ENCODE results near the gene EIF4A2. TPM values are rescaled to one million over a fixed set of nuclear protein-coding genes. Genes with fewer than 3 reads are reported as not detected.

EIF4A2 gene
- total RNA-seq, 1 donor from 2014 or later: 364 TPM

DNA sequence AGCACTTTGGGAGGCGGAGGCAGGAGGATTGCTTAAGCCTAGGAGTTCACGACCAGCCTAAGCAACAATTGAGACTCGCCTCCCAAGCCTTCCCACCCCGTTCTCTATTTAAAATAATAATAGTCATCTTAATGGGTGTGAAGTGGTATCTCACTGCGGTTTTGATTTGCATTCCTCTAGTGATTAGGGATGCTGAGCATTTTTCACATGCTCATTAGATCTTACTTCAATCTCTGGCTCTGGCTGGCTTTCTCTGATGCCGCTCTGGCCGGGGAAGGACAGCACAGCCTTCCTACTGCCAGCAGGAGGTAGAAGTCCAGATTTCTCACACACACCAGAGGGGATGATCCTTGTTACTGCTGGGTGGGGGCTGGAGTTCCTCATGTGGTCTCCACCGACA, 7.4 kb upstream of the EIF4A2 start:
- no peak for TF ChIP-seq CTCF (conservative IDR thresholded peaks at IDR 0.05)
- Mint-ChIP-seq H3K4me3 (no peak overlapping the region), H3K36me3 (ENCODE audit: low read depth) (no peaks in the 10 kb centered on the region), H3K9me3 (no peaks in the 10 kb centered on the region), H3K27ac (ENCODE audit: unreplicated experiment) (no peak overlapping the region), H3K27me3 (ENCODE audit: low read depth) (no peaks in the 10 kb centered on the region), H3K4me1 (peaks cover 11% of the 10 kb centered on the region)
- no peak for DNase-seq (ENCODE audit: low read depth, low spot score)

GRCh38 chr3:186779204-186779603, 4.2 kb upstream of the EIF4A2 start:
- H3K36me3 Mint-ChIP-seq (ENCODE audit: low read depth): peaks cover 8% of the 10 kb centered on the region
- H3K4me1 Mint-ChIP-seq: peaks cover 18% of the 10 kb centered on the region
- no peak for DNase-seq (ENCODE audit: low read depth, low spot score)
- TF ChIP-seq CTCF (conservative IDR thresholded peaks at IDR 0.05): no peak
- H3K9me3 Mint-ChIP-seq: no peaks in the 10 kb centered on the region
- H3K27ac Mint-ChIP-seq (ENCODE audit: unreplicated experiment): peak overlapping the region; percentile 57
- H3K27me3 Mint-ChIP-seq (ENCODE audit: low read depth): peaks cover 8% of the 10 kb centered on the region
- no peak overlapping the region for H3K4me3 Mint-ChIP-seq

- Mint-ChIP-seq H3K36me3 (ENCODE audit: low read depth) (peaks cover 34% of the 10 kb centered on the region), H3K9me3 (no peaks in the 10 kb centered on the region), H3K4me1 (peaks cover 48% of the 10 kb centered on the region), H3K27me3 (ENCODE audit: low read depth) (peaks cover 15% of the 10 kb centered on the region), H3K27ac (ENCODE audit: unreplicated experiment) (peak overlapping the region; percentile 100), H3K4me3 (peak overlapping the region; percentile 99)
- TF ChIP-seq CTCF (conservative IDR thresholded peaks at IDR 0.05): no peak
- no peak for DNase-seq (ENCODE audit: low read depth, low spot score)
Measured at GRCh38 chr3:186782542-186783057, 777 bp upstream of the EIF4A2 start.

- peak overlapping the region; percentile 100 for H3K27ac Mint-ChIP-seq (ENCODE audit: unreplicated experiment)
- H3K36me3 Mint-ChIP-seq (ENCODE audit: low read depth): peaks cover 47% of the 10 kb centered on the region
- TF ChIP-seq CTCF (conservative IDR thresholded peaks at IDR 0.05): no peak
- H3K4me1 Mint-ChIP-seq: peaks cover 60% of the 10 kb centered on the region
- peak; percentile 70 for DNase-seq (ENCODE audit: low read depth, low spot score)
- H3K27me3 Mint-ChIP-seq (ENCODE audit: low read depth): peaks cover 15% of the 10 kb centered on the region
- no peaks in the 10 kb centered on the region for H3K9me3 Mint-ChIP-seq
- peak overlapping the region; percentile 99 for H3K4me3 Mint-ChIP-seq
Measured at GRCh38 chr3:186783731-186784515, 546 bp downstream of the EIF4A2 start.

DNA sequence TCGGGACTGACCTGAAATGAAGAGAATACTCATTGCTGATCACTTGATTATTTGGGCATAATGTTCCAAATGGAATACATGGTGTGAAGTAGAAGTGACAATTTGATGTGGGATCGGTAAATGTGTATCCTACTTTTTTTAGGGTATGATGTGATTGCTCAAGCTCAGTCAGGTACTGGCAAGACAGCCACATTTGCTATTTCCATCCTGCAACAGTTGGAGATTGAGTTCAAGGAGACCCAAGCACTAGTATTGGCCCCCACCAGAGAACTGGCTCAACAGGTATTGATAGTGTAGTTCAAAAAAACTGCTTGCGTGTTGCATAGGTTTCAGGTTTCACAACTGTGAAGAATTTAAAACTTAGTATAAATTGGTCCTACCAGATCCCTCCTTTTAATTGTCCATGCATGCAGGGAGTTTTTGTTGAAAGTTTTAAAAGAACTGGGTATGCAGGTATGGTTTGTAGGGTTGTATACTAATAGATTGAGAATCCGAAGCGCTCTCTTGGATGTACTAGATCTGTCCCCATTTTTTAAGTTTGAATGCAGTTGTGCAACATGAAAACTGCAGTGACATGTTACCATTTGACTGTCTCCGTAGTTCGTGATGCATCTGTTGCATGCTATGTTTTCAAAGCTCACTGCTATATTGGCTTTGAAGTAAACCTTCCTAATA, 1.6 kb downstream of the EIF4A2 start:
- peaks cover 15% of the 10 kb centered on the region for H3K27me3 Mint-ChIP-seq (ENCODE audit: low read depth)
- no peak for DNase-seq (ENCODE audit: low read depth, low spot score)
- peak overlapping the region; percentile 99 for H3K4me3 Mint-ChIP-seq
- no peak for TF ChIP-seq CTCF (conservative IDR thresholded peaks at IDR 0.05)
- H3K27ac Mint-ChIP-seq (ENCODE audit: unreplicated experiment): peak overlapping the region; percentile 100
- no peaks in the 10 kb centered on the region for H3K9me3 Mint-ChIP-seq
- peaks cover 64% of the 10 kb centered on the region for H3K4me1 Mint-ChIP-seq
- H3K36me3 Mint-ChIP-seq (ENCODE audit: low read depth): peaks cover 53% of the 10 kb centered on the region
